ENCODE results near the gene DGAT2.

The DGAT2 gene

GRCh38 chr11:75767793-75768111 is 826 bp upstream of the DGAT2 start:
- H3K4me1 ChIP-seq (ENCODE audit: control insufficient read depth, insufficient read depth, low read length), result peaks cover 18% of the 10 kb centered on the region
- H3K9me3 ChIP-seq (ENCODE audit: control insufficient read depth, low read length), result no peaks in the 10 kb centered on the region
- no peak overlapping the region for H3K4me3 ChIP-seq (ENCODE audit: insufficient read depth, low read depth, low read length)
- WGBS, 2 experiments, result 57 to 67% methylated on average over 1 of the region's 1 CpG
- H3K27me3 ChIP-seq (ENCODE audit: control insufficient read depth, insufficient read depth, low read length, poor library complexity, severe bottlenecking), result peaks cover 43% of the 10 kb centered on the region
- H3K36me3 ChIP-seq (ENCODE audit: control insufficient read depth, insufficient read depth, low read length), result no peaks in the 10 kb centered on the region
- H3K27ac ChIP-seq (ENCODE audit: insufficient read depth, low read depth, low read length, poor library complexity, severe bottlenecking), result no peak overlapping the region

- H3K27ac ChIP-seq (ENCODE audit: insufficient read depth, low read depth, low read length, poor library complexity, severe bottlenecking), result no peak overlapping the region
- 7% methylated on average over 46 of the region's 46 CpGs for WGBS, 2 experiments
- H3K9me3 ChIP-seq (ENCODE audit: control insufficient read depth, low read length), result no peaks in the 10 kb centered on the region
- H3K36me3 ChIP-seq (ENCODE audit: control insufficient read depth, insufficient read depth, low read length), result no peaks in the 10 kb centered on the region
- peak overlapping the region; percentile 35 for H3K4me3 ChIP-seq (ENCODE audit: insufficient read depth, low read depth, low read length)
- H3K4me1 ChIP-seq (ENCODE audit: control insufficient read depth, insufficient read depth, low read length), result peaks cover 18% of the 10 kb centered on the region
- peaks cover 43% of the 10 kb centered on the region for H3K27me3 ChIP-seq (ENCODE audit: control insufficient read depth, insufficient read depth, low read length, poor library complexity, severe bottlenecking)
These were observed 562 bp downstream of the DGAT2 start for GRCh38 chr11:75768909-75769771.

- 88 to 90% methylated on average over 5 of the region's 5 CpGs for WGBS, 2 experiments
- Histone ChIP-seq H3K4me3 (ENCODE audit: insufficient read depth, low read depth, low read length) (no peak overlapping the region), H3K36me3 (ENCODE audit: control insufficient read depth, insufficient read depth, low read length) (no peaks in the 10 kb centered on the region), H3K27ac (ENCODE audit: insufficient read depth, low read depth, low read length, poor library complexity, severe bottlenecking) (no peak overlapping the region), H3K9me3 (ENCODE audit: control insufficient read depth, low read length) (no peaks in the 10 kb centered on the region), H3K27me3 (ENCODE audit: control insufficient read depth, insufficient read depth, low read length, poor library complexity, severe bottlenecking) (peaks cover 43% of the 10 kb centered on the region), H3K4me1 (ENCODE audit: control insufficient read depth, insufficient read depth, low read length) (peaks cover 18% of the 10 kb centered on the region)
These were observed 1.5 kb downstream of the DGAT2 start for GRCh38 chr11:75770102-75770501.

GRCh38 chr11:75771646-75772410 is 3.2 kb downstream of the DGAT2 start:
- no peak overlapping the region for H3K4me3 ChIP-seq (ENCODE audit: insufficient read depth, low read depth, low read length)
- peaks cover 43% of the 10 kb centered on the region for H3K27me3 ChIP-seq (ENCODE audit: control insufficient read depth, insufficient read depth, low read length, poor library complexity, severe bottlenecking)
- H3K27ac ChIP-seq (ENCODE audit: insufficient read depth, low read depth, low read length, poor library complexity, severe bottlenecking), result no peak overlapping the region
- H3K36me3 ChIP-seq (ENCODE audit: control insufficient read depth, insufficient read depth, low read length), result no peaks in the 10 kb centered on the region
- 89 to 91% methylated on average over 6 of the region's 6 CpGs for WGBS, 2 experiments
- peaks cover 15% of the 10 kb centered on the region for H3K4me1 ChIP-seq (ENCODE audit: control insufficient read depth, insufficient read depth, low read length)
- H3K9me3 ChIP-seq (ENCODE audit: control insufficient read depth, low read length), result no peaks in the 10 kb centered on the region

GRCh38 chr11:75773595-75774353 is 5.2 kb downstream of the DGAT2 start:
- H3K27ac ChIP-seq (ENCODE audit: insufficient read depth, low read depth, low read length, poor library complexity, severe bottlenecking), result no peak overlapping the region
- H3K36me3 ChIP-seq (ENCODE audit: control insufficient read depth, insufficient read depth, low read length), result no peaks in the 10 kb centered on the region
- no peaks in the 10 kb centered on the region for H3K9me3 ChIP-seq (ENCODE audit: control insufficient read depth, low read length)
- WGBS, 2 experiments, result 93 to 94% methylated on average over 5 of the region's 5 CpGs
- no peak overlapping the region for H3K4me3 ChIP-seq (ENCODE audit: insufficient read depth, low read depth, low read length)
- peaks cover 26% of the 10 kb centered on the region for H3K27me3 ChIP-seq (ENCODE audit: control insufficient read depth, insufficient read depth, low read length, poor library complexity, severe bottlenecking)
- H3K4me1 ChIP-seq (ENCODE audit: control insufficient read depth, insufficient read depth, low read length), result peaks cover 7% of the 10 kb centered on the region

GRCh38 chr11:75775056-75775455 is 6.5 kb downstream of the DGAT2 start:
- peaks cover 13% of the 10 kb centered on the region for H3K27me3 ChIP-seq (ENCODE audit: control insufficient read depth, insufficient read depth, low read length, poor library complexity, severe bottlenecking)
- H3K36me3 ChIP-seq (ENCODE audit: control insufficient read depth, insufficient read depth, low read length), result no peaks in the 10 kb centered on the region
- no peaks in the 10 kb centered on the region for H3K9me3 ChIP-seq (ENCODE audit: control insufficient read depth, low read length)
- H3K4me1 ChIP-seq (ENCODE audit: control insufficient read depth, insufficient read depth, low read length), result no peaks in the 10 kb centered on the region
- WGBS, 2 experiments, result 70 to 79% methylated on average over 3 of the region's 3 CpGs
- H3K4me3 ChIP-seq (ENCODE audit: insufficient read depth, low read depth, low read length), result no peak overlapping the region
- H3K27ac ChIP-seq (ENCODE audit: insufficient read depth, low read depth, low read length, poor library complexity, severe bottlenecking), result no peak overlapping the region

GRCh38 chr11:75776546-75776945 is 8.0 kb downstream of the DGAT2 start:
- Histone ChIP-seq H3K4me3 (ENCODE audit: insufficient read depth, low read depth, low read length) (no peak overlapping the region), H3K27ac (ENCODE audit: insufficient read depth, low read depth, low read length, poor library complexity, severe bottlenecking) (no peak overlapping the region), H3K36me3 (ENCODE audit: control insufficient read depth, insufficient read depth, low read length) (no peaks in the 10 kb centered on the region), H3K27me3 (ENCODE audit: control insufficient read depth, insufficient read depth, low read length, poor library complexity, severe bottlenecking) (no peaks in the 10 kb centered on the region), H3K4me1 (ENCODE audit: control insufficient read depth, insufficient read depth, low read length) (no peaks in the 10 kb centered on the region), H3K9me3 (ENCODE audit: control insufficient read depth, low read length) (no peaks in the 10 kb centered on the region)
- 92 to 94% methylated on average over 4 of the region's 4 CpGs for WGBS, 2 experiments

- no peak overlapping the region for H3K4me3 ChIP-seq (ENCODE audit: insufficient read depth, low read depth, low read length)
- no peaks in the 10 kb centered on the region for H3K27me3 ChIP-seq (ENCODE audit: control insufficient read depth, insufficient read depth, low read length, poor library complexity, severe bottlenecking)
- no peaks in the 10 kb centered on the region for H3K4me1 ChIP-seq (ENCODE audit: control insufficient read depth, insufficient read depth, low read length)
- no peak overlapping the region for H3K27ac ChIP-seq (ENCODE audit: insufficient read depth, low read depth, low read length, poor library complexity, severe bottlenecking)
- no peaks in the 10 kb centered on the region for H3K9me3 ChIP-seq (ENCODE audit: control insufficient read depth, low read length)
- 94 to 97% methylated on average over 13 of the region's 13 CpGs for WGBS, 2 experiments
- no peaks in the 10 kb centered on the region for H3K36me3 ChIP-seq (ENCODE audit: control insufficient read depth, insufficient read depth, low read length)
These were observed 9.0 kb downstream of the DGAT2 start for GRCh38 chr11:75777461-75778110.

- Histone ChIP-seq H3K36me3 (ENCODE audit: control insufficient read depth, insufficient read depth, low read length) (no peaks in the 10 kb centered on the region), H3K27ac (ENCODE audit: insufficient read depth, low read depth, low read length, poor library complexity, severe bottlenecking) (no peak overlapping the region), H3K4me3 (ENCODE audit: insufficient read depth, low read depth, low read length) (no peak overlapping the region), H3K9me3 (ENCODE audit: control insufficient read depth, low read length) (no peaks in the 10 kb centered on the region), H3K4me1 (ENCODE audit: control insufficient read depth, insufficient read depth, low read length) (no peaks in the 10 kb centered on the region), H3K27me3 (ENCODE audit: control insufficient read depth, insufficient read depth, low read length, poor library complexity, severe bottlenecking) (no peaks in the 10 kb centered on the region)
- 92 to 96% methylated on average over 5 of the region's 5 CpGs for WGBS, 2 experiments
These were observed 10.4 kb downstream of the DGAT2 start for GRCh38 chr11:75778962-75779361.
